Adipocyte (in vitro differentiated cells): Measurements from ENCODE around the gene DDX54.

ENCODE experiments used
- DNase-seq: peaks from one replicate; pipeline ENCODE4 v3.0.0-alpha.2; 2015; ENCODE audit warnings: low read depth
- H3K27me3 ChIP-seq: replicated peaks from 2 replicates; pipeline ENCODE4 v1.7.0; 2013; ENCODE audit warnings: mild to moderate bottlenecking, low read length, moderate library complexity; ENCODE audit not compliant: control insufficient read depth, insufficient read depth
- H3K36me3 ChIP-seq: 2 replicates; pipeline ENCODE4 v1.7.0; 2013; ENCODE audit warnings: low read length, mild to moderate bottlenecking, moderate library complexity; ENCODE audit not compliant: control insufficient read depth, insufficient read depth, severe bottlenecking
- H3K4me1 ChIP-seq: 2 replicates; pipeline ENCODE4 v1.7.0; 2013; ENCODE audit warnings: mild to moderate bottlenecking, low read length, moderate library complexity; ENCODE audit not compliant: control insufficient read depth, insufficient read depth
- H3K4me3 ChIP-seq: 2 replicates; pipeline ENCODE4 v1.7.0; 2013; ENCODE audit warnings: mild to moderate bottlenecking, low read length, moderate library complexity
- H3K9ac ChIP-seq: 2 replicates; pipeline ENCODE4 v1.7.0; 2013; ENCODE audit warnings: mild to moderate bottlenecking, low read length, moderate library complexity
- H3K9me3 ChIP-seq: 2 replicates; pipeline ENCODE4 v1.7.0; 2013; ENCODE audit warnings: mild to moderate bottlenecking, low read length, moderate library complexity; ENCODE audit not compliant: control insufficient read depth

The DDX54 gene

DNA sequence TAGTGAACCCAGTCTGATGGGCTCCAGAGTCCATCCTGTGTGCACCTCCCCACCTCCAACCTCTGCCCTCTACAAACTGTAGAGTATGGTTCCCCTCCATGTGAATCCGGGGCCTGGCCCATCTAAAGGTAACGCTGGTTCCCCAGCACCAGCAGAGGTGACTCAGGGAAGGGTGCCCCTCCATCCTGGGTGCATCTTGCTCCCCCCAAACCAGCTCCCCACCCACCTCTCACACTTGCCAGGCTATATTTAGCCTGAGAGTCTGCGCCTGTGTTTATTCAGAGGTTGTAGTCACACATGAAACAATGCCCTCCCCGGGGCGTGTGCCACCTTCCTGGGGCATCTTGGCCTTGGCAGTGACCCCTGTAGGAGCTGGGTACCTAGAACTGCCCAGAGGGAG, 75.9 kb downstream of the DDX54 start:
- H3K4me1 ChIP-seq: no peaks in the 10 kb centered on the region
- no peak overlapping the region for H3K4me3 ChIP-seq
- no peak overlapping the region for H3K9ac ChIP-seq
- no peaks in the 10 kb centered on the region for H3K36me3 ChIP-seq
- H3K27me3 ChIP-seq: peaks cover 33% of the 10 kb centered on the region
- H3K9me3 ChIP-seq: no peaks in the 10 kb centered on the region
- no peak for DNase-seq

DNA sequence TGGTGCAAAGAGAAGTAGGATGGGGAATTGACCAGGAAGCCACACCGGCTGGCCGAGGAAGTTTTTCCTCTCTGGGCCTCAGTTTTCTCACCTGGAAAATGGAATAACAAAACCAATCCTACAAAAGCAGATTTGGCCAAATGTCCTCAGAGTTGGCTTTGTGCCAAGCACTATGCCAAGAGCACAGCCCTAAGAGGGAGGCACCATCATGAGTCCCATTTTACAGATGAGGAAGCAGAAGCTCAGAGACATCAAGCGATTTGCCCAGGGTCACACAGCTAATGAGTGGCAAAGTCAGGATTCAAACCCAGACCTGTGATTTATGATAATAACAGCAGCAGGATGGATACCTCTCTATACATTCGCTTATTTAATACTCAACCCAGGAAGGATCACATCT, 77.0 kb downstream of the DDX54 start:
- Histone ChIP-seq H3K9ac (no peak overlapping the region), H3K4me1 (no peaks in the 10 kb centered on the region), H3K36me3 (no peaks in the 10 kb centered on the region), H3K27me3 (peaks cover 40% of the 10 kb centered on the region), H3K9me3 (no peaks in the 10 kb centered on the region), H3K4me3 (no peak overlapping the region)
- DNase-seq: no peak
